ENCODE measurements around the gene DLG5. TPM values are rescaled to one million over a fixed set of nuclear protein-coding genes. Genes with fewer than 3 reads are reported as not detected.

Gene DLG5
- total and polyA plus RNA-seq, 4 donors, result 6.6 to 33.2 (median 15.8) TPM

DNA sequence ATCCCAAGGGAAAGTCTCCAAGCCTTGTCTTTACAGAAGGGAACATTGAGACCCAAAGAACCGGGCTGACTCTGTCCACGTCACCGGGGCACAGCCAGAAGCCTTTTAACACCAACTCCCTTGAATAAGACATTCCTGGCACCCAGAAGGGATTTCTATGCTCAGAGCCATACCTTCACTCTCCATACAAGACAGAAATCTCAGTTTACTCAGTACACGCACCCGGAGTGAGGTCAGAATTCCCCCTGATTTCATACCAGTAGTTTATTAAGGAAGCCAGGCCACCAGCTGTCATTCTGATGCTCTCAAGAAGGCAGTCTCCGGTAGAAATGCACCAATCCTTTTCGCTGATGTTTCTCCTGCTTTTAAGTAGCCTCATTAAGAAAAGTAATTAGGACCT is 154.7 kb downstream of the DLG5 start:
- Histone ChIP-seq H3K4me1 (ENCODE audit: control insufficient read depth in 5 of 5, insufficient read depth in 5 of 5, low read length in 5 of 5) (no peaks in the 10 kb centered on the region), H3K9me3 (ENCODE audit: control insufficient read depth in 4 of 4, insufficient read depth in 3 of 4, low read length in 3 of 4) (peaks cover 0 to 6% (median 2%) of the 10 kb centered on the region in 4 donors), H3K27me3 (ENCODE audit: control insufficient read depth in 3 of 3, insufficient read depth in 3 of 3, low read length in 2 of 3) (no peaks in the 10 kb centered on the region), H3K36me3 (ENCODE audit: control insufficient read depth in 4 of 4, insufficient read depth in 4 of 4, low read length in 4 of 4) (no peaks in the 10 kb centered on the region), H3K27ac (ENCODE audit: low read depth in 1 of 2, low read length in 1 of 2) (no peak overlapping the region), H3K4me3 (no peak overlapping the region), H3K9ac (ENCODE audit: insufficient read depth in 1 of 2, low read length in 2 of 2) (no peak overlapping the region)
- DNase-seq (no peak), ATAC-seq (ENCODE audit: insufficient read depth, low FRiP score) (no peak)
- TF ChIP-seq CTCF (IDR thresholded peaks at IDR 0.05; ENCODE audit: control extremely low read depth, extremely low read depth), result no peak
- 92 to 93% methylated on average over 7 of the region's 7 CpGs for WGBS, 2 donors

DNA sequence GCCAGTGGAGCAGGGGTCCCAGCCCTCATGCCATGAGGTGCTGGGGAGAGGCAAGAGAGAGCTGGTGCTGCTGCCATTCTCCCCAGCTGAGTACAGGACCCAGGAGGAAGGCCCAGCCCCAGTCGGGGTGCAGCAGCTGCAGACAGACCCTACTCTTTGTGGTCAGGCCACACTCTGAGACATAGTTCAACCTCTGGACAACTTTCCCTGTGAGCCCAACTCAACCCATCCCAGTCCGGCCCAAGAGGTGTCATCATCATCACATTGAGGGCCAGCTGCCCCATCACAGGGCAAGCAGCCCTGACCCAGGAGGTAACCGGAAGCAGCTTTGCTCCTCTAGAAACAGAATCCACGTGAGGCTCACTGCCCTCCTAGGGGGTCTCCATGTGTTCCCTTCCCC is 155.1 kb downstream of the DLG5 start:
- Histone ChIP-seq H3K4me3 (no peak overlapping the region), H3K9ac (ENCODE audit: insufficient read depth in 1 of 2, low read length in 2 of 2) (no peak overlapping the region), H3K27ac (ENCODE audit: low read depth in 1 of 2, low read length in 1 of 2) (no peak overlapping the region), H3K36me3 (ENCODE audit: control insufficient read depth in 4 of 4, insufficient read depth in 4 of 4, low read length in 4 of 4) (no peaks in the 10 kb centered on the region), H3K27me3 (ENCODE audit: control insufficient read depth in 3 of 3, insufficient read depth in 3 of 3, low read length in 2 of 3) (no peaks in the 10 kb centered on the region), H3K9me3 (ENCODE audit: control insufficient read depth in 4 of 4, insufficient read depth in 3 of 4, low read length in 3 of 4) (peaks cover 0 to 3% (median 1%) of the 10 kb centered on the region in 4 donors), H3K4me1 (ENCODE audit: control insufficient read depth in 5 of 5, insufficient read depth in 5 of 5, low read length in 5 of 5) (no peaks in the 10 kb centered on the region)
- no peak for TF ChIP-seq CTCF (IDR thresholded peaks at IDR 0.05; ENCODE audit: control extremely low read depth, extremely low read depth)
- WGBS, 2 donors, result 77 to 84% methylated on average over 4 of the region's 4 CpGs
- ATAC-seq (ENCODE audit: insufficient read depth, low FRiP score) (no peak), DNase-seq (no peak)

GRCh38 chr10:77770868-77771175 is 155.7 kb downstream of the DLG5 start:
- ATAC-seq (ENCODE audit: insufficient read depth, low FRiP score), result no peak
- Histone ChIP-seq H3K27ac (ENCODE audit: low read depth in 1 of 2, low read length in 1 of 2) (no peak overlapping the region), H3K9ac (ENCODE audit: insufficient read depth in 1 of 2, low read length in 2 of 2) (no peak overlapping the region), H3K27me3 (ENCODE audit: control insufficient read depth in 3 of 3, insufficient read depth in 3 of 3, low read length in 2 of 3) (no peaks in the 10 kb centered on the region), H3K9me3 (ENCODE audit: control insufficient read depth in 4 of 4, insufficient read depth in 3 of 4, low read length in 3 of 4) (peaks cover 0 to 2% (median 0%) of the 10 kb centered on the region in 4 donors), H3K4me1 (ENCODE audit: control insufficient read depth in 5 of 5, insufficient read depth in 5 of 5, low read length in 5 of 5) (no peaks in the 10 kb centered on the region), H3K4me3 (no peak overlapping the region), H3K36me3 (ENCODE audit: control insufficient read depth in 4 of 4, insufficient read depth in 4 of 4, low read length in 4 of 4) (no peaks in the 10 kb centered on the region)
- WGBS, 2 donors, result 81% methylated on average over 7 of the region's 7 CpGs
- TF ChIP-seq CTCF (IDR thresholded peaks at IDR 0.05; ENCODE audit: control extremely low read depth, extremely low read depth), result no peak
- no peak for DNase-seq

DNA sequence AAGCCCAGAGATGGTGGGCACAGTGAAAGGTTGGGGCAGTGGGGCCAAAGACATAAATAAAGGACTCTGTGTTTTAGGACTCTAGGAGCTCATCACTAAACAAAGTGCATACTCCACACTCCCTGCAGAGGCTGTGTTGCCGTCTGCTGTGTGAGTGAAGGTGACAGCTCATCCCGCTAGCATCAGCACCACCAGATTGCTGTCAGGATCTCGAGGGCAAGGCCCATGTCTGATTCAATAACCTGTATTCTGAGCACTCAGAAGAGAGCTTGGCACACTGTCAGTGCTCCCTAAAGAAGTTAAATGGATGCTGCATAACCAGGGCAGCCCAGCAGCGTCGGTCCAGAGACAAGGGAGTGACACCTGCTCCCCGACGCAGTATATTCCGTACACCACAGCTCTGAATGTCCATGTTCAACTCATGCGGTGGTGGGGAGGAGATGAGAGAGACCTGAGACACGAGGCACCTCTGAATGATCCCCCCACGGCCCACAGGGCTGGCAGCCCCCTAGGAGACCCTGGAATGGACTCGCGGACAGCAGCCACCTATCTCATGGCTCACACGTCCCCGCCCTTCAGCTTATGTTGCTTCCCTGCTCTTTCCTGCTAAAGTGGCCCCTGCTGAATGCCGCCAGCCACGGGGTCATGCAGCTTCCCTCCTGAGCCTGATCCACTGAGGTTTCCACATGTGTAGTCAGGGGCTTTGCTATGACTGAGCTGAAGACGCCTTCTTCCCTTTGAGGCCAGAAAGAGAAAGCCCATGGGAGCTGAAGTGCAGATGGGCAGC is 156.3 kb downstream of the DLG5 start:
- no peak for ATAC-seq (ENCODE audit: insufficient read depth, low FRiP score)
- Histone ChIP-seq H3K27me3 (ENCODE audit: control insufficient read depth in 3 of 3, insufficient read depth in 3 of 3, low read length in 2 of 3) (no peaks in the 10 kb centered on the region), H3K9ac (ENCODE audit: insufficient read depth in 1 of 2, low read length in 2 of 2) (no peak overlapping the region), H3K36me3 (ENCODE audit: control insufficient read depth in 4 of 4, insufficient read depth in 4 of 4, low read length in 4 of 4) (no peaks in the 10 kb centered on the region), H3K27ac (ENCODE audit: low read depth in 1 of 2, low read length in 1 of 2) (no peak overlapping the region), H3K9me3 (ENCODE audit: control insufficient read depth in 4 of 4, insufficient read depth in 3 of 4, low read length in 3 of 4) (no peaks in the 10 kb centered on the region), H3K4me1 (ENCODE audit: control insufficient read depth in 5 of 5, insufficient read depth in 5 of 5, low read length in 5 of 5) (no peaks in the 10 kb centered on the region), H3K4me3 (no peak overlapping the region)
- DNase-seq, result no peak
- 82 to 84% methylated on average over 18 of the region's 18 CpGs for WGBS, 2 donors
- TF ChIP-seq CTCF (IDR thresholded peaks at IDR 0.05; ENCODE audit: control extremely low read depth, extremely low read depth), result no peak
